Aorta (tissue), 5 donors: Measurements from ENCODE around the gene BNC2. TPM values are rescaled to one million over a fixed set of nuclear protein-coding genes. Genes with fewer than 3 reads are reported as not detected.

ENCODE experiments used
- ATAC-seq: fragments of 200-7000 bp; cut with Tn5 transposase; one replicate; pipeline ENCODE4 v1.9.1; 2022; ENCODE audit warnings: moderate library complexity; ENCODE audit not compliant: low FRiP score
- DNase-seq, 2 donors: peaks; one replicate each; pipeline ENCODE4 v3.0.0-alpha.2; 2020
- H3K27ac ChIP-seq, 2 donors: one replicate each; pipeline ENCODE4 v1.5.1; 2013; ENCODE audit warnings: low read length in 2 of 2, mild to moderate bottlenecking in 2 of 2, moderate library complexity in 2 of 2, control low read depth in 1 of 2, inconsistent platforms in 1 of 2, low read depth in 1 of 2
- H3K27me3 ChIP-seq, 2 donors: one replicate each; pipeline ENCODE4 v1.6.1; 2013; ENCODE audit warnings: control low read depth in 1 of 2, low read length in 1 of 2, mild to moderate bottlenecking in 1 of 2, moderate library complexity in 1 of 2; ENCODE audit not compliant: insufficient read depth in 2 of 2, control insufficient read depth in 1 of 2
- H3K36me3 ChIP-seq, 2 donors: one replicate each; pipeline ENCODE4 v1.6.1; 2013; ENCODE audit warnings: control low read depth in 1 of 2, low read length in 1 of 2, mild to moderate bottlenecking in 1 of 2; ENCODE audit not compliant: insufficient read depth in 2 of 2, control insufficient read depth in 1 of 2
- H3K4me1 ChIP-seq, 2 donors: one replicate each; pipeline ENCODE4 v1.6.1; 2013; ENCODE audit warnings: low read length in 2 of 2, control low read depth in 1 of 2, mild to moderate bottlenecking in 1 of 2, moderate library complexity in 1 of 2; ENCODE audit not compliant: insufficient read depth in 2 of 2, control insufficient read depth in 1 of 2
- H3K4me3 ChIP-seq, 2 donors: one replicate each; pipeline ENCODE4 v1.5.1; 2013; ENCODE audit warnings: low read length in 2 of 2, control low read depth in 1 of 2, mild to moderate bottlenecking in 1 of 2
- H3K9me3 ChIP-seq: one replicate; pipeline ENCODE4 v1.6.1; 2013; ENCODE audit warnings: mild to moderate bottlenecking, low read length; ENCODE audit not compliant: control insufficient read depth
- WGBS, 2 donors: extraction: QIAGEN DNeasy Blood & Tissue Kit; methylation state at CpG; one replicate each; pipeline ENCODE4 v1.1.7; 2013; 5-methylcytosine and 5-hydroxymethylcytosine counted together
- intact Hi-C, 2 donors: fragments of 100-400 bp; cut with DNase I; formaldehyde crosslinking; loops; one replicate each; pipeline versions ENCODE4 v1.14.2 to v1.15.0; 2022
- polyA plus RNA-seq, 2 donors: library from polyadenylated mRNA; stranded (reverse); fragments of 200-250 nt; gene quantifications; one replicate each; pipeline ENCODE4 v1.2.3, GENCODE V29; 2013
- total RNA-seq, 2 donors: library from RNA; stranded (reverse); fragmentation: NEBNext Ultra II Directional; extraction: Animal tissue kit (Norgen Biotek cat#: 25700); gene quantifications; one replicate each; pipeline ENCODE4 v1.2.1, GENCODE V29; 2021
- donor health status: healthy with polysubstance abuse.
- donor health status: Bipolar disorder and iron deficiency.
- donor health status: DM: no; HTN: no; CAD: no.
- donor health status: DM: no; HTN: no; CAD: no.
- donor health status: DM: yes; HTN: yes; CAD: no.

BNC2 gene
- total and polyA plus RNA-seq, 4 donors = 0.36 to 69.0 (median 11.5) TPM

GRCh38 chr9:16718296-16718695 lies 152.2 kb downstream of the BNC2 start:
- Histone ChIP-seq H3K27ac (no peak overlapping the region), H3K4me1 (peaks cover 0 to 3% of the 10 kb centered on the region in 2 donors), H3K4me3 (no peak overlapping the region), H3K9me3 (no peaks in the 10 kb centered on the region), H3K27me3 (no peaks in the 10 kb centered on the region), H3K36me3 (no peaks in the 10 kb centered on the region)
- ATAC-seq (no peak), DNase-seq (no peak)
- 98 to 100% methylated on average over 1 of the region's 1 CpG for whole genome bisulfite sequencing, 2 donors
- intact Hi-C loops = no loop called here

GRCh38 chr9:16716601-16717000 lies 153.9 kb downstream of the BNC2 start:
- Histone ChIP-seq H3K9me3 (no peaks in the 10 kb centered on the region), H3K27ac (no peak overlapping the region), H3K27me3 (no peaks in the 10 kb centered on the region), H3K4me3 (no peak overlapping the region), H3K4me1 (peaks cover 0 to 3% of the 10 kb centered on the region in 2 donors), H3K36me3 (no peaks in the 10 kb centered on the region)
- DNase-seq (no peak), ATAC-seq (no peak)
- 95 to 97% methylated on average over 5 of the region's 5 CpGs for WGBS, 2 donors
- intact Hi-C loops = no loop called here

- intact Hi-C loops = no loop called here
- Histone ChIP-seq H3K4me1 (no peaks in the 10 kb centered on the region), H3K4me3 (no peak overlapping the region), H3K9me3 (no peaks in the 10 kb centered on the region), H3K27ac (no peak overlapping the region), H3K36me3 (no peaks in the 10 kb centered on the region), H3K27me3 (no peaks in the 10 kb centered on the region)
- DNase-seq (no peak), ATAC-seq (no peak)
- WGBS, 2 donors = 53 to 73% methylated on average over 2 of the region's 2 CpGs
Measured at GRCh38 chr9:16715404-16715803, 155.1 kb downstream of the BNC2 start.

- Histone ChIP-seq H3K27me3 (no peaks in the 10 kb centered on the region), H3K9me3 (no peaks in the 10 kb centered on the region), H3K27ac (no peak overlapping the region), H3K4me1 (no peaks in the 10 kb centered on the region), H3K36me3 (no peaks in the 10 kb centered on the region), H3K4me3 (no peak overlapping the region)
- WGBS, 2 donors = 95 to 96% methylated on average over 4 of the region's 4 CpGs
- ATAC-seq (no peak), DNase-seq (no peak)
- intact Hi-C loops = no loop called here
Measured at GRCh38 chr9:16712787-16713186, 157.7 kb downstream of the BNC2 start.

GRCh38 chr9:16710888-16711287 lies 159.6 kb downstream of the BNC2 start:
- H3K27ac ChIP-seq = no peak overlapping the region
- H3K9me3 ChIP-seq = no peaks in the 10 kb centered on the region
- no peaks in the 10 kb centered on the region for H3K36me3 ChIP-seq
- 77 to 83% methylated on average over 8 of the region's 8 CpGs for WGBS, 2 donors
- H3K4me3 ChIP-seq = no peak overlapping the region
- intact Hi-C loops = no loop called here
- no peak for ATAC-seq
- no peaks in the 10 kb centered on the region for H3K27me3 ChIP-seq
- no peak for DNase-seq
- H3K4me1 ChIP-seq = no peaks in the 10 kb centered on the region

GRCh38 chr9:16709924-16710323 lies 160.5 kb downstream of the BNC2 start:
- Histone ChIP-seq H3K27me3 (no peaks in the 10 kb centered on the region), H3K27ac (no peak overlapping the region), H3K4me3 (no peak overlapping the region), H3K4me1 (no peaks in the 10 kb centered on the region), H3K36me3 (no peaks in the 10 kb centered on the region), H3K9me3 (no peaks in the 10 kb centered on the region)
- ATAC-seq (no peak), DNase-seq (no peak)
- 93 to 94% methylated on average over 2 of the region's 2 CpGs for WGBS, 2 donors
- intact Hi-C loops = loop anchor here in 1 of 2 donors (10.0 kb wide), 1 partner anchor 85 kb away; no protein-coding TSS in a partner anchor

- H3K27me3 ChIP-seq = no peaks in the 10 kb centered on the region
- WGBS, 2 donors = 74 to 77% methylated on average over 13 of the region's 13 CpGs
- no peaks in the 10 kb centered on the region for H3K36me3 ChIP-seq
- no peak overlapping the region for H3K4me3 ChIP-seq
- ATAC-seq (no peak), DNase-seq (no peak)
- intact Hi-C loops = loop anchor here in 1 of 2 donors (10.0 kb wide), 1 partner anchor 84 kb away; no protein-coding TSS in a partner anchor
- H3K9me3 ChIP-seq = no peaks in the 10 kb centered on the region
- no peak overlapping the region for H3K27ac ChIP-seq
- no peaks in the 10 kb centered on the region for H3K4me1 ChIP-seq
Measured at GRCh38 chr9:16708656-16709435, 161.6 kb downstream of the BNC2 start.

- peaks cover 0 to 2% of the 10 kb centered on the region in 2 donors for H3K4me1 ChIP-seq
- peak overlapping the region; percentile 16 to 78 for H3K4me3 ChIP-seq
- H3K36me3 ChIP-seq = no peaks in the 10 kb centered on the region
- H3K9me3 ChIP-seq = no peaks in the 10 kb centered on the region
- intact Hi-C loops = loop anchor here (2.0 to 10.0 kb wide), 2 partner anchors 22 to 80 kb away; no protein-coding TSS in a partner anchor
- no peaks in the 10 kb centered on the region for H3K27me3 ChIP-seq
- H3K27ac ChIP-seq = peak overlapping the region in 1 of 2 donors; percentile 92
- peak; percentile 94 to 96 for DNase-seq
- 1 to 7% methylated on average over 9 of the region's 9 CpGs for WGBS, 2 donors
- peak; percentile 94 for ATAC-seq
Measured at GRCh38 chr9:16705111-16705604, 165.3 kb downstream of the BNC2 start.
